Mucosa of rectum (tissue), 2 donors: ENCODE measurements around the gene HABP4.

Experiments
- H3K27ac ChIP-seq, 2 donors: one replicate each; pipeline ENCODE4 v1.7.0; 2013; ENCODE audit warnings: inconsistent platforms in 2 of 2, low read depth in 2 of 2, low read length in 2 of 2
- H3K27me3 ChIP-seq, 2 donors: one replicate each; pipeline ENCODE4 v1.7.0; 2013; ENCODE audit warnings: low read length in 2 of 2; ENCODE audit not compliant: control insufficient read depth in 2 of 2, insufficient read depth in 2 of 2
- H3K36me3 ChIP-seq, 2 donors: one replicate each; pipeline ENCODE4 v1.7.0; 2013; ENCODE audit warnings: low read length in 2 of 2; ENCODE audit not compliant: control insufficient read depth in 2 of 2, insufficient read depth in 2 of 2
- H3K4me1 ChIP-seq, 2 donors: one replicate each; pipeline ENCODE4 v1.7.0; 2013; ENCODE audit warnings: low read length in 2 of 2, mild to moderate bottlenecking in 1 of 2; ENCODE audit not compliant: control insufficient read depth in 2 of 2, insufficient read depth in 2 of 2
- H3K4me3 ChIP-seq, 2 donors: one replicate each; pipeline ENCODE4 v1.7.0; 2013; ENCODE audit warnings: low read length in 2 of 2
- H3K9ac ChIP-seq, 2 donors: one replicate each; pipeline ENCODE4 v1.7.0; 2013; ENCODE audit warnings: low read length in 2 of 2, low read depth in 1 of 2, mild to moderate bottlenecking in 1 of 2
- H3K9me3 ChIP-seq, 2 donors: one replicate each; pipeline ENCODE4 v1.7.0; 2013; ENCODE audit warnings: low read length in 2 of 2; ENCODE audit not compliant: control insufficient read depth in 2 of 2
- donor health status: healthy.
- donor health status: Normal muscosa, but diverticular disease.

The HABP4 gene

DNA sequence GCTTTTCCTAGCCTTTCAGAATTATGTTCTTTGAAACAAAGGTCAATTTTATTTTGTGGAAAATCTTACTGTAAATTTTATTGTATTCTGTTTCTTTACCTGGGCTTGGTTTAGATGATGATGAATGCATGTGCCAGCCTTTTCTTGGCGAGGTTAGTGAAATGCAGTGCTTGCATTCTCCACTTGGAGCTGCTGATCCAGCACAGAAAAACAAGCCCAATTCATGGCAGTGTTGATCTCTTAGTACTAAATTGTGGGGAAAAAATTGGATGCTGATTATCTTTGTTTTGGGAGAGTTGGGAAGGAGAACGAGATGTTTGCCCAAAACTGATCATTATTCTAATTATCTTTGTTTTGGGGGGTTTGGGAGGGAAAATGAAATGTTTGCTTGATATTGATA lies 3.7 kb downstream of the HABP4 start:
- no peak overlapping the region for H3K9ac ChIP-seq

DNA sequence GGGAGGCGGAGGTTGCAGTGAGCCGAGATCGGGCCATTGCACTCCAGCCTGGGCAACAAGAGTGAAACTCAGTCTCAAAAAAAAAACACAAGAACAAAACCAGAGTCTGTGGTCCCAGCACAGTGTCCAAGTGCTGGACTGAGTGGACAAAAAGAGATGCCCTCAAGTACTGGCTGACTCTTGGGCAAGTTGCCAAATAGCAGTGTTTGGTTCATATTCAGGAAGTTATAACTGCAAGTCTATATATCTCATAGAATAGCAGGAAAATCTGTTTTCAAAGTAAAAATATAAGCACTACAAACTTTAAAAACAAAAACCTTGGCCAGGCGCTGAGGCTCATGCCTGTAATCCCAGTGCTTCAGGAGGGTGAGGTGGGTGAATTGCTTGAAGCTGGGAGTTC lies 7.3 kb downstream of the HABP4 start:
- Histone ChIP-seq H3K9ac (no peak overlapping the region), H3K27ac (no peak overlapping the region), H3K9me3 (no peaks in the 10 kb centered on the region)

More for the DNA sequence above, 3.7 kb downstream of the HABP4 start:
- H3K27ac ChIP-seq = no peak overlapping the region
- no peaks in the 10 kb centered on the region for H3K36me3 ChIP-seq
- H3K27me3 ChIP-seq = peaks cover 0 to 4% of the 10 kb centered on the region in 2 donors
- peaks cover 11 to 14% of the 10 kb centered on the region in 2 donors for H3K4me1 ChIP-seq
- no peak overlapping the region for H3K4me3 ChIP-seq
- H3K9me3 ChIP-seq = no peaks in the 10 kb centered on the region

DNA sequence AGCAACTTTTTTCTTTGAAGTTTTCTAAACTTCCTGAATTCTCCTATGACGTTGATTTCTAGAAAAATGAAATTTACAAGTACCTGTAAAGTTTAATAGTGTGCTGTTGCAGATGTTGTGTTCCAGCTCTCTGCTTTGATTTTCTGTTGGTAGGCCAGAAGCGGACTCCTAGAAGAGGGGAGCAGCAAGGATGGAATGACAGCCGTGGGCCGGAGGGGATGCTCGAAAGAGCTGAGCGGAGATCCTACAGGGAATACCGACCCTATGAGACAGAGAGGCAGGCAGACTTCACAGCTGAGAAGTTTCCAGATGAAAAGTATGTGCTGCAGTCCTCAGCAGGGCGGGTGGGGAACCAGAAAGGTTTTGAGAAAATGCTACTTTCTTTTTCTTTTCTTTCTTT lies 8.3 kb downstream of the HABP4 start:
- H3K4me3 ChIP-seq = no peak overlapping the region

More for the DNA sequence above, 7.3 kb downstream of the HABP4 start:
- Histone ChIP-seq H3K36me3 (no peaks in the 10 kb centered on the region), H3K4me1 (no peaks in the 10 kb centered on the region), H3K4me3 (no peak overlapping the region), H3K27me3 (no peaks in the 10 kb centered on the region)

DNA sequence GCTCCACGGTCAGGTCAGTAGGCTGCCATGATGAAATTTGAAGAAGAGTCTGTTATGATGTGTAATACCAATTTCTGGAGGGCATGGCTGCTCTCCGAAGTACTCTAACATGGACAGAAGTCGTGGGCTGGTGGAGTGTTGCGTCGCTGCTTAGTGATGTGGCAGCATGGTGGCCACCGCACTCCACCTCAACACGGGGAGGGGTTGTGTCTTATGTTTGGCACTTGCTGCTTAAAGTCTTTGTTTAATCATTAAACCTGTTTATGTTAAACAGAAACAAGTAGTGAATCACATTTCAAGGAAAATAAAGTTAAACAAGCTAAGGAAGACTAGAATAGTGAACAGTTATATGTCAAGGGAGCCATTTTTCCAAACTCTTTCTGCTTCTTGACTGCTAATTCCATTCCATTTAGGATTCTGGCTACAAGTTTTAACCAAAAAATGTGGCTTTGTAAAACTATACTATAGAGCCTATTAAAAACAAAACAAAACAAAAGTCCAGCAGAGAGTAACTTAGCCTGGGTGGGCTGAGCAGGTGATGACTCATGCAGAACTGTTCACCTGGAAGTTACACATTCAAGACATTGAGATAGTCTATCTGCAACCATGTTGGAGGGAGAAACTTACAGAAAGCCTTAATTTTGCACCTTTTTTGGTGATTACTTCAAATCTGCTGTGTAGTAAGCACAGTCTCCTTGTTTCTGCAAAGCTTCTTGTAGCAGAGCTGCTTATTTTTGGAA lies 9.5 kb downstream of the HABP4 start:
- no peaks in the 10 kb centered on the region for H3K9me3 ChIP-seq
- H3K4me3 ChIP-seq = no peak overlapping the region
- H3K27me3 ChIP-seq = no peaks in the 10 kb centered on the region
- H3K36me3 ChIP-seq = no peaks in the 10 kb centered on the region
- no peak overlapping the region for H3K9ac ChIP-seq
- no peaks in the 10 kb centered on the region for H3K4me1 ChIP-seq
- no peak overlapping the region for H3K27ac ChIP-seq

More for the DNA sequence above, 8.3 kb downstream of the HABP4 start:
- Histone ChIP-seq H3K27ac (no peak overlapping the region), H3K36me3 (no peaks in the 10 kb centered on the region), H3K4me1 (no peaks in the 10 kb centered on the region), H3K9ac (no peak overlapping the region), H3K9me3 (no peaks in the 10 kb centered on the region), H3K27me3 (no peaks in the 10 kb centered on the region)

- no peaks in the 10 kb centered on the region for H3K4me1 ChIP-seq
Measured at GRCh38 chr9:96460470-96460869, 10.5 kb downstream of the HABP4 start.

GRCh38 chr9:96460882-96461281 lies 10.9 kb downstream of the HABP4 start:
- Histone ChIP-seq H3K36me3 (no peaks in the 10 kb centered on the region), H3K4me3 (no peak overlapping the region), H3K9ac (no peak overlapping the region), H3K27ac (no peak overlapping the region), H3K9me3 (no peaks in the 10 kb centered on the region), H3K4me1 (no peaks in the 10 kb centered on the region), H3K27me3 (no peaks in the 10 kb centered on the region)

More at GRCh38 chr9:96460470-96460869, 10.5 kb downstream of the HABP4 start:
- Histone ChIP-seq H3K36me3 (no peaks in the 10 kb centered on the region), H3K27ac (no peak overlapping the region), H3K4me3 (no peak overlapping the region), H3K27me3 (no peaks in the 10 kb centered on the region), H3K9ac (no peak overlapping the region), H3K9me3 (no peaks in the 10 kb centered on the region)

GRCh38 chr9:96461336-96461735 lies 11.4 kb downstream of the HABP4 start:
- H3K36me3 ChIP-seq = no peaks in the 10 kb centered on the region
- no peak overlapping the region for H3K4me3 ChIP-seq
- H3K27ac ChIP-seq = no peak overlapping the region
- H3K9ac ChIP-seq = no peak overlapping the region
- H3K4me1 ChIP-seq = no peaks in the 10 kb centered on the region
- H3K27me3 ChIP-seq = no peaks in the 10 kb centered on the region
- H3K9me3 ChIP-seq = no peaks in the 10 kb centered on the region

- no peaks in the 10 kb centered on the region for H3K9me3 ChIP-seq
- H3K4me3 ChIP-seq = no peak overlapping the region
- H3K4me1 ChIP-seq = no peaks in the 10 kb centered on the region
- H3K36me3 ChIP-seq = no peaks in the 10 kb centered on the region
- H3K27ac ChIP-seq = no peak overlapping the region
- no peaks in the 10 kb centered on the region for H3K27me3 ChIP-seq
- H3K9ac ChIP-seq = no peak overlapping the region
Measured at GRCh38 chr9:96462541-96462940, 12.6 kb downstream of the HABP4 start.

DNA sequence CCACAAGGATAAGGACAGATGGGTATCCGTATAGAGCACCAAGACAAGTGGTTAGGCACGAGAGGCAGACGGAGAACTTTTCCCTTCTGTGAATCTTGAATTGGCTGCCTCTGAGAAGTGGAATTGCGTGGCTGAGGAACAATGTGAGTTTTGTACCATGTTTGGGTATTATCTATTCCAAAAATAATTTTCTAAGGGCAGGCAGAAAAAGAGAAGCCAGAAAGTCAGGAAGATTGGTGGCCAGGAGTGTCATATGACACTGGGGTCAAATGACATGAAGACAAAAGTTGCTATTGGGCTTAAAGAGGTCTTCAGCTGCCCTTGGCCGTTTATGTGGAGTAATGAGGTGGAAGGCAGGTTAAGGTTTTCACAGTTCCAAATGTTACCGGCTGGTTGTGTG lies 14.5 kb downstream of the HABP4 start:
- no peaks in the 10 kb centered on the region for H3K9me3 ChIP-seq
- H3K9ac ChIP-seq = no peak overlapping the region
- no peak overlapping the region for H3K4me3 ChIP-seq
- no peaks in the 10 kb centered on the region for H3K4me1 ChIP-seq
- H3K27me3 ChIP-seq = no peaks in the 10 kb centered on the region
- no peaks in the 10 kb centered on the region for H3K36me3 ChIP-seq
- H3K27ac ChIP-seq = no peak overlapping the region

DNA sequence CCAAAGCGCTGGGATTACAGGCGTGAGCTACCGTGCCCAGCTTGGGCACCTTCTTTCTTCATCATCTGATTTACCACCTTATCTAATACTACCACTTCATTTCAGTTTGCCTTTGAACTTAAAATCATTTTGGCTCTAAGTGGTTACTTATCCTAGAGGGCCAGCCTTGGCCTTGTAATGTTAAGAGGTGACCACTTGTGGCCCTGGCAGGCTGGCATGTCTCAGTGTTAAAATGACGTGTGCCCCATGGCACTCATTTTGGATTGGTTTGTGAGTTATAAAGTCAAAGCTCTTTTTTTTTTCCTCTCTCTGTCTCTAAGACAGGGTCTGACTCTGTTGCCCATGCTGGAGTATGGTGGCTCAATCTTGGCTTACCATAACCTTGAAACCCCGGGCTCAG lies 17.8 kb downstream of the HABP4 start:
- Histone ChIP-seq H3K9ac (no peak overlapping the region), H3K4me1 (no peaks in the 10 kb centered on the region), H3K36me3 (peaks cover under 1 to 3% of the 10 kb centered on the region in 2 donors), H3K27ac (no peak overlapping the region), H3K9me3 (no peaks in the 10 kb centered on the region), H3K27me3 (no peaks in the 10 kb centered on the region), H3K4me3 (no peak overlapping the region)
